OCI-LY7 (cell line): ENCODE results near the gene ANKRD34A.

ENCODE experiments used
- CTCF ChIP-seq: fragments of 200-600 bp; sonication (generic); conservative IDR thresholded peaks from 2 replicates; pipeline ENCODE4 v1.5.1; 2014; ENCODE audit warnings: mild to moderate bottlenecking, antibody characterized with exemption, low read length, moderate library complexity, mixed read lengths
- EZH2phosphoT487 ChIP-seq: fragments of 200-600 bp; sonication (generic); IDR thresholded peaks from 2 replicates; pipeline ENCODE4 v1.6.1; 2018; ENCODE audit warnings: low read depth, borderline replicate concordance, mild to moderate bottlenecking, mixed run types, antibody characterized with exemption, low read length, moderate library complexity, mixed read lengths

GRCh38 chr1:146013559-146013922 is 49.2 kb upstream of the ANKRD34A start:
- TF ChIP-seq CTCF (no peak), EZH2phosphoT487 (no peak)
